Mesenchymal stem cell (in vitro differentiated cells and primary cell): ENCODE data around the gene TIMM8A. TPM values are rescaled to one million over a fixed set of nuclear protein-coding genes. Genes with fewer than 3 reads are reported as not detected.

ENCODE experiments used
- small RNA-seq: library from polyadenylated mRNA; stranded (forward); fragments of <200 nt; extraction: miRNeasy Mini kit (QIAGEN cat#:217004); gene quantifications from one replicate; pipeline ENCODE3, GENCODE V24; 2013; ENCODE audit warnings: low read depth

Gene TIMM8A

Small RNA genes within 50 kb of the gene (small RNA-seq; reads per million reads assigned to genes)
- not detected for gene RNU6-934P
